Hematopoietic multipotent progenitor cell treated with erythropoietin and hydrocortisone succinate and interleukin-3 and kit ligand, for 15 days (in vitro differentiated cells): ENCODE data around the gene PMF1.

Experiments
- DNase-seq: peaks from one replicate; pipeline ENCODE4 v3.0.0-alpha.2; 2015; ENCODE audit warnings: low spot score

Gene PMF1

DNA sequence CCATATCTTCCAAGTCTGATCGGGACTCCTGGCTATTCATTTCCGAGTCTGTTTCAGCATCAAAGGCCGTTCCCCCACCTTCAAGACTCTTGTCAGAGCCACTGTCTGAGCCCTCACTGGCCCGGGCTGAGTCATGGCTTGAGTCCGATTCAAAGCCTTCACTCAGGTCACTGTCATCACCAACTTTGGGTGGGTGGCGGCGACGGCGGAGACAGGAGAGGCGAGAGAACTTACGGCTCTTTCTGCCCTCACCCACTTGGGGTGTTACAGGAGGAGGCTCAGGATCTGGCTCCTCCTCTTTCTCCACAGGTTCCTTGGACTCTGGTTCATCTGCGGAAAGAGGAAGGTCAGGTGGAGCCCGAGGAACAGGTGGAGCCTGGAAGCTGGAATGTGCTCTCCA is 53.2 kb downstream of the PMF1 start:
- DNase-seq: no peak

DNA sequence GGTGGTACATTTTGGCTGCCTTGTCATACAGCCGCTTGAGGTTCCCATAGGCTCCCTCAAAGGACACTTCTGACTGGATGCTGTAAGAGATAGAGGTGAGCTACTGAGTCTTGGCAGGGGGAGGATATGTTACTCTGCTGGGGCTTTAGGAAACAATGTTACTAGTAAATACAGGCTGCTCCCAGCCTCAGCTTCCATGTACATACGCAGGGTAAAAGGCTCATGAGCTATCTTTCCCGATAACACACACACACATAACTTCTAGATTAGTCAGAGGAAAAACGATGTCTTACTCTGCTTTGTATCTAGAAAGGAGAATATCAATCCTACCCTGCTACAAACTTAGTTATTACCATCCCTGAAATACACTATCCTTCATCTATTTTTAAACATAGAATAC is 55.5 kb downstream of the PMF1 start:
- DNase-seq: no peak

DNA sequence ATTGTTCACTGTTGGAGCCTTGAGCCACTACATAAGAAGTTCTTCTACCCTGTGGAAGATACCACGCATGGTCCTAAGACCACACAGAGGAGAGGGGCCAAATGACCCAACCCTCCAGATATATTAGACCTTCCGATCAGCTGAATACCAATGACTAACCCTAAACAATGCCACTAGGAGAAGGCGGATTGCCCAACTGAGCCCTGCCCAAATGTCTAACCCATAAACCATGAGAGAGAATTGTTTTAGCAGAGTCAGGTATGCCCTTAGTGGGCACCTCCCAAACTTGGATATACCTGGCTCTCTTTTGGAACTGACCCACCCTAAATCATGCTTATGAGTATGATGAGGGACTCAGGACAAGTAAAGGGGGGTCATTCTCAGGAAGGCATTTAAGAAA is 57.5 kb downstream of the PMF1 start:
- no peak for DNase-seq

DNA sequence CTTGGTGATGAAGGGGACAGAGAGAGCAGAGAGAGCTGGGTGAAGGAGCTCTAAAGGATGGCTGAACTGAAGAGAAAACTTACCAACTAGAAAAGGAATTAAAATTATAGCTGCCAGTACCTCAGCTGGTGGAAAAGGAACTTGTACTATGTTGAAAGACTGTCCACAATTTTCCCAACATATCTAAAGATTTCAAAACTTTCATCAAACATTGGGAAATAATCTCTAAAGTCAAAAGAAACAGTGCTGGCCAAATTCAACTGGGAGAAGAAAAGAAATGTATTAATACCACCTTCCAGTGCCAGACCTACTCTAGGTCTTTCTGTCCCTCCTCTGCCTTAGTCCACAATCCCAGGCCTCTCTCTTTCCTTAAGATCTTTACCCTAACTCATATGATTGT is 63.7 kb downstream of the PMF1 start:
- no peak for DNase-seq

DNA sequence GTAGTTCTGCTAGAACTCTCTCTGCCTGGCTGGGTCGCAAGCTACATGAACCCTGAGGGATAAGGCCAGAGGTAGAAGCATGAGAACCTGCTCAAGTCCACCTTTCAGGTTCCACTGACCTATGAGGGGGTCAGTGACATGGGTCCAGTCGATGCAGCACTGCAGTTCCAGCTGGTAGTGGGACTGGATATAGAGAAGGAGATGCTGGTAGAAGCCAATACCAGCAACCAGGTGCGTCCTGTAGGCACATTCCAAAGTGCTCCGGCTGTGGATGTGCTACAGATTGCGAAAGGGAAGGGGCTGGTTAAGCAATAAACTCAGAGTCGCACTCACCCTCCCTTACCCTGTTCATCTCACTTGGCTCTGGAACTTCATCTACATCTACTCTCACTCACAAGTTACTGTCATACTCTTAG is 64.2 kb downstream of the PMF1 start:
- no peak for DNase-seq

DNA sequence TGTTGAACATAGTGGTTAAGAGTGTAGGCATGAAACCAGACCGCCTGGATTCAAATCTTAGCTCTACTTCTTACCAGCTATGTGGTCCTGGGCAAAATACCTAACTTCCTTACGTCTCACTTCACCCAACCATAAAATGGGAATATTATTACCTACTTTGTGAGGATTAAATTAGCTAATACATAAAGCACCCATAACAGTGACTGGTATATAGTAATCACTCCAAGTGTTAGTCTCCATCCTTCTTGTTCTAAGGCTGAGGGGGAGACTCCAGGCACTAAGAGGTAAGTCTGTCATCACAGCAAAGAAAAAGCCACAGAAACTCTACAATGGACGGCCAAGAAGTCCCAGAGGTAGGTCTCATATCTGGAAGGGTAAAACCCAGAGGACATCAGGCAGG is 67.0 kb downstream of the PMF1 start:
- DNase-seq: no peak

DNA sequence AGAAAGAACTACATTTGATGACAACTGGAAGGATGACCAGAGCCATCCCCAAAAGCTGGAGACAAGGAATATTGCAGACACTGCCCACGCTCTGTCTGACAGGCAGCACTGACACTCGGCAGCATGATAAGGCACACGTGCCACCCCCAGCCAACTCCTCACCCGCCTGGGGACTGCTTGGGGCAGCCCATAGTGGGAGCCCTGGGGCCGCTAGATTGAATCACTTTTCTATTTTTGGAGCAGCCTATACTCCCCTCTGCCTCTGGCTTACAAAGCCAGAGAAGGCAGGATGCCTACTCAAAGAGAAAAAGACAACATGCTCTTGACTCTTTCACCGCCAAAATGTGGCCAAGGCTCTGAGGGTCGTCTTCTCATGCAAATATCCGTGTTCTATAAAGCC is 68.5 kb downstream of the PMF1 start:
- DNase-seq: peak; percentile 55

DNA sequence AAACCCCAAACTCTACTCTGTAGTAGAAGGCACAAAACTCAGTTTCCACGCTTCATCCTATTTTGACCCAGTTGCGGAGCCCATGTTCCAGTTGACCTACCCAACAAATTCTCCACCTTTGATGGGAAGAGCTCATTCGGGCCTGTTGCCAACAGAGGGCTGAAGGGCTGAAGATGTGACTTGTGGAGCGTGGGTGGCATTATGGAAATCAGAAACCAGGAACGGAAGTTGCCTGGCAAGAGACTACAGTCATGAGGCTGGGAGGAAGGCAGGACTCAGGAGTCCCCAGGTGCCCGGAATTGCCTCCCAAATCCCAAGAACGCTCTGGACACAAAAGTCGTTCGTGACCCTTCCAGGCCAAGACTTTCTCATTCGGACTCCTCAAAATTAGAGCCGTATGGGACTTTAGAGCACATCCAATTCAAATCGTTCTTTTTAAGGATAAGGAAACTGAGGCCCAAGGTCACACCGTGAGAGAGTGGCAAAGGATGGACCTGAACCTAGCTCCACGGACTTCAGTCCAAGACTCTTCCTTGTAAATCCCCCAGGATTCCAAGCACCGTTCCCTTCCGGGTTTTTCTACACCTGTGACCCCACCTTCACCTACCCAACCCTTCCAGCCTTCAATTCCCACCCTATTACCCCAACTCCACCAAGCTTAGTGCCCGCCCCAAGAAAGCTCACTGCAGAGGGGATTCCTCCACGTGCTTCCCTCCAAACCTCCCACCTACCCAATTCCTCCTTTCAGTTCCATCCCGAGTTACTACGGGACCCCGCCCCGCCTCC is 69.1 kb downstream of the PMF1 start:
- DNase-seq: peak; percentile 36

DNA sequence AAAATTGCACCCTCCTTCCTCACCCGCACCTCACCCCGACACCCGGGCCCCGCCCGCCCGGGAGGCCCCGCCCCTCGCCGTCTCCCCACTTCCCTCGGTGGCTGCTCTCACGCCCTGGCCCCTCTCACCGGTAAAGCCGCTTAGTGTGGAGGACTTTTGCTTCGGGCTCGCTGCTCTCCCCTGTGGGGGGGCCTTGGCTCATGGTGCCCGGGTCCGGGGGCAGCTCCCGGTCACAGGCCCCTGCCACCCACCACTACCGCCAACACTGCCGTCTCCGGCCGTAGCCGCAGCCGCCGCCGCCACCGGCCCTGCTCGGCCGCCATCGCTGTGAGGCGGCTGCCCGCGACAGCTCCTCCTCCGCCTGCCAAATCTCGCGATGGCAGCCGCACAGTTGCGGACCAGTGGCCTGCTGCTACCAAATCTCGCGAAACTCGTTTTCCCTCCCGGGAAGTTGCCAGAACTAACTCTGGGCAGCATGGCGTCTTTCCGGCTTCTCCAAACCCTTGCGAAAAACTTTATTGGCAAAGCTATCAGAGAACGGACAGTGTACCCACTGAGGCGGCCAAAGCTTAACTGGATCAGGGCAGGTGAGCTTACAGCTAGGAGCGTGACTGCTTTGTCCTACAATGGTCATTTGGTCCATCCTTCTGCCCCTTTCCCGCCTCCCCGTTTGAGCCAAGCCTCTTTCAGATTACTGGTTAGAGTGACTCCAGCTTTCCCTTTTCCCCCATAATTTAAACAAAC is 69.8 kb downstream of the PMF1 start, which contains the start of gene SMG5:
TSS of gene SMG5 (minus strand) at position 347 of the 744 bp plus-strand sequence. CDS start at position 202, 145 bp downstream.
- peak; percentile 98 for DNase-seq

DNA sequence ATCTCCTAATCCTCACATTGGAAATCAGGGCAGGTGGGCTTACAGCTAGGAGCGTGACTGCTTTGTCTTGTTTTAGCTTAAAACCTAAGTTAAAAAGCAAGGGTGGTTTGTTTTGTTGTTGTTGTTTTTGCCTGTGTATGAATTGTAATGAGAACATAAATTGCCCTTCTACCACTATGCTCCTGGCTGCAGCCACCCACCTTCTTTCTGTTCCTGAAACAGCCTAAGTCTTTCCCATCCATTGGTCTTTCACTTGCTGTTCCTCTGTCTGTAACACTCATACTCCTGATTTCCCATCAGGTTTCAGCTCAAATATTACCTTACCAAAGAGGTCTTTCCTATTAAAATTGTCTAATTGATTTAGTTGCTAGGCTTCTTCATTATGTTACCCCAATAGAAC is 70.7 kb downstream of the PMF1 start:
- no peak for DNase-seq

DNA sequence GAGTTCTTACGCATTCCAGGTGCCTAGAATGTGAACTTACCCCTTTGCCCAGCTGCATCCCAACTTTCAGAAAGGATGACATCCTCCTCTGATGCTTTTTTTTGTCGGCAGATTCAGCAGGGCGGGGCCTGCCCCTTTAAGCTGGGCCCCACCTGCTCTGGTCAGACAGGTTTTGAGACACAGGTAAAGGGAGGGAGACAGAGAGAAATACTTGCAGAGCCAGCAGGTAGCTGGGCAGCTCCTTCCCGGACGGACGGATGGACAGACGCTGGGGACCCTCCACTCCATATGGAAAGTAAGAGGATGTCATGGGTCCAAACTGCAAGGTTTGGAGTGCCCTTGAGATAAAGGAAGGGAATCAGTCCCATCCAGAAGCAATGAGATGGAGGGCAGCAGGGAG is 71.3 kb downstream of the PMF1 start, which contains the start of gene TMEM79:
TSS of gene TMEM79 (plus strand) at position 214 of the 400 bp plus-strand sequence. CDS start 902 bp downstream, outside the sequence.
- no peak for DNase-seq

DNA sequence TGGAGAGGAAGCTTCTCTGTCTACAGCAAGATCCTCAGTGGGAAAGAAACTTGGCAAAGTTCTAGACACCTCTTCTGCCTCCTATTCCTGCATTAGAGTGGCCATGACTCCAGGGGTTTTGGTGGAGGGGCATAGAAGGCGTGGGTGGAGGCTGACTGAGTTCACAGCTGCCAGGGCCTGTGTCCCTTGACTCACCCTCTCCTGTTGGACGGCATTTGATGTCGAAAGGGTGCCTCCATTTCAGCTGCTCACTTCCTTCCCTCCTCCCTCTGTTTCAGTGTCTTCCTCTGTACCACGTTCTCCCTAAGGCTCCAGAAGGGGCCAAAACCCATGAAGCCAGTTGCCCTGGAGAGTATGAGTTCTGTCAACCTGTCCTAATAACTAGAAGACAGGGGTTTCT is 72.0 kb downstream of the PMF1 start:
- DNase-seq: no peak

DNA sequence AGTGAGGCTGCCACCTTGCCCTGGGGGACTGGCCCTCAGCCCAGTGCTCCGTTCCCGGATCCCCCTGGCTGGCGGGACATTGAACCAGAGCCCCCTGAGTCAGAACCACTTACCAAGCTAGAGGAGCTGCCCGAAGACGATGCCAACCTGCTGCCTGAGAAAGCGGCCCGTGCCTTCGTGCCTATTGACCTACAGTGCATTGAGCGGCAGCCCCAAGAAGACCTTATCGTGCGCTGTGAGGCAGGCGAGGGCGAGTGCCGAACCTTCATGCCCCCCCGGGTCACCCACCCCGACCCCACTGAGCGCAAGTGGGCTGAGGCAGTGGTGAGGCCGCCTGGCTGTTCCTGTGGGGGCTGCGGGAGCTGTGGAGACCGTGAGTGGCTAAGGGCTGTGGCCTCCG is 72.6 kb downstream of the PMF1 start:
- no peak for DNase-seq

DNA sequence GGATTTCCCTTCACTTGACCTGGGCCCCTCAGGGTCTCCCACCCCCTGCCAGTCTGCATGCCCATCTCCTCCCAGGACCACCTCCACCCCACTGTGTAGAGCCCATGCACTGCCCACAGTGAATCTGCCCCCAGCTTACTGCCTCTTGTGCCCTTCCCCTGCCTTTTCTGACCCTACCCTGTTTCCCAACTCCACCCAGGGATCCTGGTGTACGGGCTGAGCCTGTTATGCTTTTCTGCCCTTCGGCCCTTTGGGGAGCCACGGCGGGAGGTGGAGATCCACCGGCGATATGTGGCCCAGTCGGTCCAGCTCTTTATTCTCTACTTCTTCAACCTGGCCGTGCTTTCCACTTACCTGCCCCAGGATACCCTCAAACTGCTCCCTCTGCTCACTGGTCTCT is 73.3 kb downstream of the PMF1 start:
- no peak for DNase-seq
